ENCODE measurements around the gene NBPF14.
"Not testable (repeated sequence)": the region's sequence is repeated elsewhere in the genome, so short reads cannot be mapped to it uniquely, and the experiment has no call there.

DNA sequence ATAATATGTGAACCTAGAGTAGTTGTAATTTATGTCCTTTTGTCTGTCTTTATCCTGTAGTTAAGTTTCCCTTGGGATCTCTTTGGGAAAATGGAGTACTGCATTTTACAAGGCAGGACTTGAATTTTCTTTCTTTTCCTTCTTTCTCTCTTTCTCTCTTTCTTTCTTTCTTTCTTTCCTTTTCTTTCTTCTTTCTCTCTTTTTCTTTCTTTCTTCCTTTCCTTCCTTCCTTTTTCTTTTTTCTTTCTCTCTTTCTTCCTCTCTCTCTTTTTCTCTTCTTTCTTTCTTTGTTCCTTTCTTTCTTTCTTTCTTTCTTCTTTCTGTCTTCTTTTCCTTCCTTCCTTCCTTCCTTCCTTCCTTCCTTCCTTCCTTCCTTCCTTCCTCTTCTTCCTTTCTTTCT lies 101.9 kb downstream of the NBPF14 start:
- not testable (repeated sequence) for TF ChIP-seq CTCF, POLR2A (IDR thresholded peaks at IDR 0.05)

All from thyroid gland (tissue), 4 donors.